Measurements from ENCODE around the gene FSTL1.

The FSTL1 gene

GRCh38 chr3:120449701-120450599 lies 842 bp downstream of the FSTL1 start (continued):
- TF ChIP-seq AEBP2 (tag by site-specific recombination; IDR thresholded peaks at IDR 0.05; ENCODE audit: borderline replicate concordance) (no peak), ZNF266 (tag by site-specific recombination; IDR thresholded peaks at IDR 0.05; ENCODE audit: low read depth) (no peak), ZNF280D (tag by site-specific recombination; IDR thresholded peaks at IDR 0.05) (no peak), GLIS2 (tag by site-specific recombination; IDR thresholded peaks at IDR 0.05) (no peak; the same call in 1 of the 2 replicates), ZNF558 (tag by site-specific recombination; IDR thresholded peaks at IDR 0.05) (no peak), ZNF585B (tag by site-specific recombination; IDR thresholded peaks at IDR 0.05) (no peak), ZBTB26 (tag by site-specific recombination; optimal IDR thresholded peaks at IDR 0.05) (no peak), ZNF792 (tag by site-specific recombination; IDR thresholded peaks at IDR 0.05) (no peak), ZNF16 (tag by site-specific recombination; IDR thresholded peaks at IDR 0.05; ENCODE audit: low read depth) (no peak), KLF8 (tag by site-specific recombination; IDR thresholded peaks at IDR 0.05) (no peak), SCRT1 (tag by site-specific recombination; IDR thresholded peaks at IDR 0.05; ENCODE audit: borderline replicate concordance) (no peak), OSR2 (tag by site-specific recombination; IDR thresholded peaks at IDR 0.05) (0 out of 2 replicates have a peak, but pooled peaks have one; percentile 33), ZNF629 (tag by site-specific recombination; IDR thresholded peaks at IDR 0.05) (peak; percentile 48), ZNF211 (tag by site-specific recombination; IDR thresholded peaks at IDR 0.05; ENCODE audit: low read depth) (no peak), GLI2 (tag by site-specific recombination; IDR thresholded peaks at IDR 0.05; ENCODE audit: borderline replicate concordance, low read depth) (peak; percentile 46), ZNF777 (tag by site-specific recombination; IDR thresholded peaks at IDR 0.05; ENCODE audit: borderline replicate concordance) (no peak), ZNF148 (tag by site-specific recombination; IDR thresholded peaks at IDR 0.05; ENCODE audit: borderline replicate concordance) (no peak), ZNF23 (tag by site-specific recombination; IDR thresholded peaks at IDR 0.05; ENCODE audit: borderline replicate concordance) (no peak), ZNF837 (tag by site-specific recombination; IDR thresholded peaks at IDR 0.05) (no peak), KLF1 (tag by site-specific recombination; IDR thresholded peaks at IDR 0.05) (no peak), ZNF335 (tag by site-specific recombination; conservative IDR thresholded peaks at IDR 0.05) (0 out of 2 replicates have a peak, but pooled peaks have one; percentile 1), PRDM4 (tag by site-specific recombination; IDR thresholded peaks at IDR 0.05) (no peak), PRDM1 (tag by site-specific recombination; IDR thresholded peaks at IDR 0.05) (peak; percentile 46; the same call in 1 of the 2 replicates), REST (tag by site-specific recombination; IDR thresholded peaks at IDR 0.05) (no peak)
